HL-60 (cell line): Measurements from ENCODE around the gene PLCD4.

Source experiments
- CTCF ChIP-seq: IDR thresholded peaks from one replicate; pipeline ENCODE4 v1.5.1; 2011; ENCODE audit warnings: low read length, control low read depth, inconsistent platforms; ENCODE audit not compliant: insufficient read depth
- GABPA ChIP-seq: IDR thresholded peaks from 2 replicates; pipeline ENCODE4 v1.6.1; 2012; ENCODE audit warnings: low read depth
- POLR2AphosphoS5 ChIP-seq: IDR thresholded peaks from 2 replicates; pipeline ENCODE4 v1.6.1; 2012; ENCODE audit warnings: low read depth
- REST ChIP-seq: IDR thresholded peaks from 2 replicates; pipeline ENCODE4 v1.6.1; 2012; ENCODE audit warnings: low read depth; ENCODE audit not compliant: insufficient replicate concordance
- SPI1 ChIP-seq: IDR thresholded peaks from 2 replicates; pipeline ENCODE4 v1.6.1; 2012; ENCODE audit warnings: low read depth, mild to moderate bottlenecking, borderline replicate concordance

GRCh38 chr2:218642786-218643185 is 35.1 kb downstream of the PLCD4 start:
- TF ChIP-seq CTCF (no peak), REST (no peak), GABPA (no peak), POLR2AphosphoS5 (no peak), SPI1 (no peak)
